Ovary (tissue), 9 donors: ENCODE measurements around the gene PEAK1. TPM values are rescaled to one million over a fixed set of nuclear protein-coding genes. Genes with fewer than 3 reads are reported as not detected.

Experiments
- DNase-seq, 5 donors: peaks; one replicate each; pipeline ENCODE4 v3.0.0-alpha.2; 2019 to 2020
- H3K27ac ChIP-seq, 2 donors: fragments of 200-600 bp; one replicate each; pipeline versions ENCODE4 v1.5.1 to v1.8.0; 2019 to 2022
- H3K27me3 ChIP-seq: fragments of 200-600 bp; one replicate; pipeline ENCODE4 v1.8.0; 2022
- H3K36me3 ChIP-seq: fragments of 200-600 bp; sonication (generic); one replicate; pipeline ENCODE4 v1.5.1; 2019
- H3K4me1 ChIP-seq: one replicate; pipeline ENCODE4 v1.8.1; 2013; ENCODE audit warnings: mild to moderate bottlenecking, moderate library complexity; ENCODE audit not compliant: insufficient read depth
- H3K4me3 ChIP-seq: fragments of 200-600 bp; sonication (generic); one replicate; pipeline ENCODE4 v1.5.1; 2017
- H3K9me3 ChIP-seq, 2 donors: fragments of 200-600 bp in 1 of 2; sonication (generic) in 1 of 2; one replicate each; pipeline versions ENCODE4 v1.5.1 to v1.8.1; 2013 to 2019; ENCODE audit warnings: mild to moderate bottlenecking in 1 of 2, moderate library complexity in 1 of 2
- CTCF ChIP-seq, 3 donors: fragments of 450-650 bp in 2 of 3; fragments of 200-600 bp in 1 of 3; IDR thresholded peaks; one replicate each; pipeline versions ENCODE4 v1.5.1 to v1.8.0; 2016 to 2022; ENCODE audit warnings: antibody characterized with exemption in 3 of 3, mild to moderate bottlenecking in 1 of 3
- EP300 ChIP-seq: sonication (generic); formaldehyde crosslinking; IDR thresholded peaks from one replicate; pipeline ENCODE4 v1.6.1; 2017; ENCODE audit warnings: antibody characterized with exemption
- POLR2A ChIP-seq: fragments of 450-650 bp; IDR thresholded peaks from one replicate; pipeline ENCODE4 v1.6.1; 2017; ENCODE audit warnings: antibody characterized with exemption, mild to moderate bottlenecking, moderate library complexity
- WGBS, 3 donors: extraction: QIAGEN DNeasy Blood & Tissue Kit in 1 of 3; methylation state at CpG; one replicate each; pipeline versions ENCODE4 v1.1.5 to v1.1.7; 2013 to 2017; 5-methylcytosine and 5-hydroxymethylcytosine counted together
- intact Hi-C, 4 donors: fragments of 100-400 bp; cut with DNase I; formaldehyde crosslinking; loops; one replicate each; pipeline versions ENCODE4 v1.11.0 to v1.15.1; 2022 to 2023
- polyA plus RNA-seq, 2 donors: library from polyadenylated mRNA; stranded (reverse); fragments of 200-250 nt in 1 of 2; fragments of 350-450 nt in 1 of 2; fragmentation: Illumina TruSeq in 1 of 2; extraction: RNeasy Lipid Tissue Mini Kit (QIAGEN cat#74804) in 1 of 2; gene quantifications; one replicate each; pipeline ENCODE4 v1.2.3, GENCODE V29; 2013 to 2014
- total RNA-seq, 7 donors: library from RNA; depleted of rRNA in 2 of 7; stranded (reverse); fragments of >200 nt in 2 of 7; fragmentation: NEBNext Ultra II Directional in 3 of 7; extraction: Animal tissue kit (Norgen Biotek cat#: 25700) in 3 of 7; gene quantifications; one replicate each; pipeline versions ENCODE4 v1.1.0 to v1.2.4, GENCODE V29; 2016 to 2023
- donor health status: DM: no; HTN: no; CAD: no; lungs with moderate emphysema.
- donor health status: DM: no; HTN: no; CAD: no.
- donor health status: Bipolar disorder and iron deficiency.
- donor health status: DM: yes; HTN: yes; CAD: no.
- donor health status: DM: no; HTN: no; CAD: no.
- donor health status: DM: yes; HTN: yes; CAD: no.

The PEAK1 gene
- total and polyA plus RNA-seq, 9 donors, result 6.6 to 48.4 (median 41.4) TPM

GRCh38 chr15:77400258-77400657 is 19.6 kb downstream of the PEAK1 start:
- Histone ChIP-seq H3K27me3 (no peaks in the 10 kb centered on the region), H3K36me3 (no peaks in the 10 kb centered on the region), H3K9me3 (no peaks in the 10 kb centered on the region), H3K27ac (no peak overlapping the region), H3K4me1 (no peaks in the 10 kb centered on the region), H3K4me3 (no peak overlapping the region)
- WGBS, 3 donors, result 98 to 100% (median 100%) methylated on average over 1 of the region's 1 CpG
- intact Hi-C loops, result no loop called here
- no peak for DNase-seq
- no peak for TF ChIP-seq CTCF (IDR thresholded peaks at IDR 0.05)
- TF ChIP-seq EP300, result no peak
- TF ChIP-seq POLR2A, result no peak

DNA sequence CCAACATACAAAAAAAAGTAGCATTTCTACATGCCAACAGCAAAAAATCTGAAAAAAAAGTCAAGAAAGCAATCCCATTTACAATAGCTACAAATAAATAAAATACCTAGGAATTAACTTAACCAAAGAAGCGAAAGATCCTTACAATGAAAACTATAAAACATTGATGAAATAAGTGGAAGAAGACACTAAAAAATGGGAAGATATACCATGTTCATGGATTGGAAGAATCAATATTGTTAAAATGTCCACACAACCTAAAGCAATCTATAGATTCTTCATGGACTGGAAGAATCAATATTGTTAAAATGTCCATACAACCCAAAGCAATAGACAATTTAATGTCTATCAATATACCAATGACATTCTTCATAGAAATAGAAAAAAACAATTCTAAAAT is 21.0 kb downstream of the PEAK1 start:
- intact Hi-C loops, result no loop called here
- H3K36me3 ChIP-seq, result no peaks in the 10 kb centered on the region
- no peaks in the 10 kb centered on the region for H3K9me3 ChIP-seq
- WGBS, 3 donors, result 97 to 100% (median 100%) methylated on average over 1 of the region's 1 CpG
- H3K4me3 ChIP-seq, result no peak overlapping the region
- TF ChIP-seq POLR2A (no peak), EP300 (no peak), CTCF (IDR thresholded peaks at IDR 0.05) (no peak)
- H3K27me3 ChIP-seq, result no peaks in the 10 kb centered on the region
- no peak for DNase-seq
- no peak overlapping the region for H3K27ac ChIP-seq
- no peaks in the 10 kb centered on the region for H3K4me1 ChIP-seq

DNA sequence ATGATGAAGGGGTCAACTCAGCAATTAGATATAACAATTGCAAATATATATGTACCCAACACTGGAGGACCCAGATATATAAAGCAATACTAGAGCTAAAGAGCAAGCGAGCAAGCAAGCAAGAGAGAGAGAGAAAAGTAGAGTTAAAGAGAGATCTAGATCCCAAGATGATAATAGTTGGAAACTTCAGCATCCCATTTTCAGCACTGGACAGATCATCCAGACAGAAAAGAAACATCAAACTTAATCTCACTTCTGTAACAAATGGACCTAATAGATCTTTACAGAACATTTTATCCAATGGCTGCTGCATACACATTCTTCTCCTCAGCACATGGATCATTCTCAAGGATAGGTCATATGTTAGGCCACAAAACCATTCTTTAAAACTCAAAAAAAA is 23.2 kb downstream of the PEAK1 start:
- TF ChIP-seq POLR2A, result no peak
- TF ChIP-seq EP300, result no peak
- TF ChIP-seq CTCF (IDR thresholded peaks at IDR 0.05), result no peak
- intact Hi-C loops, result no loop called here
- no peak overlapping the region for H3K27ac ChIP-seq
- no peak overlapping the region for H3K4me3 ChIP-seq
- H3K4me1 ChIP-seq, result no peaks in the 10 kb centered on the region
- H3K27me3 ChIP-seq, result no peaks in the 10 kb centered on the region
- no peaks in the 10 kb centered on the region for H3K36me3 ChIP-seq
- no peak for DNase-seq
- 89 to 100% (median 98%) methylated on average over 1 of the region's 1 CpG for WGBS, 3 donors
- no peaks in the 10 kb centered on the region for H3K9me3 ChIP-seq

DNA sequence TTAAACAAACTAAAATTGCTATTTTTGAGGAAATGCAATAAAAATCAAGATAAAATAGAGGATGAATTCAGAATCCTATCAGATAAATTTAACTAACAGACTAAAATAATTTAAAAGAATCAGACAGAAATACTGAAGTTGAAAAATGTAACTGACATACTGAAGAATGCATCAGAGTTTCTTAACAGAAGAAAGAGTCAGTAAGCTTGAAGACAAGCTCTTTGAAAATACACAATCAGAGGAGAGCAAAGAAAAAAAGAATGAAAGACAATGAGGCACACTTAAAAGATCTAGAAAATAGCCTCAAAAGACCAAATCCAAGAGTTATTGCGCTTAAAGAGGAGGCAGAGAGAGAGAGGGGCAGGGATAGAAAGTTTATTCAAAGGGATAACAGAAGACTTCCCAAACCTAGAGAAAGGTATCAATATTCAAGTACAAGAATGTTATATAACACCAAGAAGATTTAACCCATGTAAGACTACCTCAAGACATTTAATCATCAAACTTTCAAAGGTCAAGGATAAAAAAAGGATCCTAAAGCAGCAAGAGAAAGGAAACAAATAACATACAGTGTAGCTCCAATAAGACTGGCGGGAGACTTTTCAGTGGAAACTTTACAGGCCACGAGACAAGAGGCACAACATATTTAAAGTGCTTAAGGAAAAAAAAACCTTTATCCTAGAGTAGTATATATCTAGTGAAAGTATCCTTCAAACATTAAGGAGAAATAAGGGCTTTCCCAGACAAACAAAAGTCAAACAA is 24.7 kb downstream of the PEAK1 start:
- Histone ChIP-seq H3K9me3 (no peaks in the 10 kb centered on the region), H3K4me3 (no peak overlapping the region), H3K27ac (no peak overlapping the region), H3K4me1 (no peaks in the 10 kb centered on the region), H3K36me3 (no peaks in the 10 kb centered on the region), H3K27me3 (no peaks in the 10 kb centered on the region)
- TF ChIP-seq CTCF (IDR thresholded peaks at IDR 0.05) (no peak), EP300 (no peak), POLR2A (no peak)
- no peak for DNase-seq
- WGBS, 3 donors, result 97 to 98% (median 98%) methylated on average over 3 of the region's 3 CpGs
- intact Hi-C loops, result no loop called here
